GM12878 (cell line): ENCODE results near the gene LTC4S. TPM values are rescaled to one million over a fixed set of nuclear protein-coding genes. Genes with fewer than 3 reads are reported as not detected.

Experiments
- ATAC-seq: fragments of 200-7000 bp; cut with Tn5 transposase; 3 replicates; pipeline ENCODE4 v1.9.1; 2020; ENCODE audit warnings: mild to moderate bottlenecking, moderate library complexity
- BruUV-seq: library from RNA; stranded (reverse); fragments of 400-500 nt; replicated peaks from 2 replicates; lab custom pipeline; 2021; lab: Mats Ljungman, UMichigan
- CTCF ChIA-PET: fragments of 300-600 bp; sonication (Branson Sonifier 250); formaldehyde crosslinking; extraction: SDS; loops from one replicate; lab custom pipeline; 2021; ENCODE audit warnings: inconsistent platforms; lab: Yijun Ruan, JAX
- POLR2A ChIA-PET: fragments of 350-600 bp; formaldehyde crosslinking; extraction: SDS; loops from one replicate; lab custom pipeline; 2021; ENCODE audit warnings: inconsistent platforms; lab: Charles Lee
- RAD21 ChIA-PET: fragments of 300-600 bp; sonication (Branson Sonifier 250); formaldehyde crosslinking; loops from one replicate; lab custom pipeline; 2023; ENCODE audit warnings: antibody characterized with exemption; ENCODE audit not compliant: unreplicated experiment; lab: Charles Lee
- SMC1A ChIA-PET: fragments of 300-600 bp; sonication (Branson Sonifier 250); formaldehyde crosslinking; loops from one replicate; lab custom pipeline; 2023; ENCODE audit not compliant: unreplicated experiment, uncharacterized antibody; lab: Charles Lee
- DNase-seq: peaks from one replicate; pipeline ENCODE4 v3.0.0-alpha.2; 2011; ENCODE audit warnings: low read depth, low spot score
- FAIRE-seq: peaks from 3 replicates; lab custom pipeline; 2011; peaks lifted over from hg19 to GRCh38; lab: Jason Lieb, UNC
- H2AFZ ChIP-seq: 2 replicates; pipeline ENCODE4 v1.6.0; 2011; ENCODE audit warnings: low read depth, low read length, control low read depth; ENCODE audit not compliant: control insufficient read depth
- H3K27ac ChIP-seq: 2 replicates; pipeline ENCODE4 v1.5.1; 2011; ENCODE audit warnings: control low read depth; ENCODE audit not compliant: control insufficient read depth, insufficient read depth
- H3K27me3 ChIP-seq, 2 experiments: replicated peaks in 1 of 2; 2 replicates each; pipeline versions ENCODE4 v1.6.0 to v1.6.1; 2011; ENCODE audit warnings: low read length in 1 of 2; ENCODE audit not compliant: control insufficient read depth in 2 of 2, insufficient read depth in 2 of 2
- H3K36me3 ChIP-seq, 2 experiments: 2 replicates each; pipeline ENCODE4 v1.5.1; 2011; ENCODE audit warnings: low read length in 1 of 2; ENCODE audit not compliant: control insufficient read depth in 2 of 2, insufficient read depth in 2 of 2
- H3K4me1 ChIP-seq: 2 replicates; pipeline ENCODE4 v1.6.1; 2011; ENCODE audit warnings: mild to moderate bottlenecking, low read length, moderate library complexity, mixed read lengths; ENCODE audit not compliant: control insufficient read depth, insufficient read depth
- H3K4me2 ChIP-seq: 2 replicates; pipeline ENCODE4 v1.6.0; 2011; ENCODE audit warnings: control low read depth; ENCODE audit not compliant: control insufficient read depth, insufficient read depth
- H3K4me3 ChIP-seq: fragments of 200-600 bp; sonication (generic); 2 replicates; pipeline ENCODE4 v1.5.1; 2016
- H3K79me2 ChIP-seq: 2 replicates; pipeline ENCODE4 v1.6.0; 2011; ENCODE audit warnings: low read length; ENCODE audit not compliant: control insufficient read depth, insufficient read depth
- H3K9ac ChIP-seq: 2 replicates; pipeline ENCODE4 v1.8.0; 2011; ENCODE audit warnings: low read length, control low read depth, mixed read lengths; ENCODE audit not compliant: control insufficient read depth, insufficient read depth
- H3K9me3 ChIP-seq: replicated peaks from 3 replicates; pipeline ENCODE4 v1.5.1; 2011; ENCODE audit warnings: mild to moderate bottlenecking, low read length; ENCODE audit not compliant: control insufficient read depth, insufficient read depth
- H4K20me1 ChIP-seq: 2 replicates; pipeline ENCODE4 v1.6.0; 2011; ENCODE audit not compliant: control insufficient read depth, insufficient read depth
- SKIL ChIP-seq: fragments of 450-650 bp; IDR thresholded peaks from 2 replicates; pipeline ENCODE4 v1.6.1; 2017; ENCODE audit warnings: mild to moderate bottlenecking, low read depth, inconsistent platforms; ENCODE audit not compliant: poor library complexity, severe bottlenecking
- ZNF207 ChIP-seq: fragments of 450-650 bp; IDR thresholded peaks from 2 replicates; pipeline ENCODE4 v1.6.1; 2014; ENCODE audit warnings: antibody characterized with exemption, mild to moderate bottlenecking, borderline replicate concordance
- ZNF24 ChIP-seq: fragments of 450-650 bp; IDR thresholded peaks from 2 replicates; pipeline ENCODE4 v1.6.1; 2017; ENCODE audit warnings: antibody characterized with exemption, mild to moderate bottlenecking
- WGBS: methylation state at CpG from one replicate; pipeline ENCODE4 v1.1.6; 2016; ENCODE audit warnings: low lambda C conversion rate; ENCODE audit not compliant: insufficient replicate concordance, insufficient coverage; ENCODE audit errors: missing lambda C conversion rate; 5-methylcytosine and 5-hydroxymethylcytosine counted together
- in situ Hi-C: fragments of 300-500 bp; cut with MboI; formaldehyde crosslinking; loops from 9 replicates; pipeline ENCODE4 v1.14.3; 2018; ENCODE audit warnings: mixed read lengths
- intact Hi-C: fragments of 100-400 bp; cut with micrococcal nuclease; formaldehyde crosslinking; loops from one replicate; pipeline ENCODE4 v1.14.2; 2022; ENCODE audit not compliant: unreplicated experiment
- polyA plus RNA-seq, 11 experiments: library from polyadenylated mRNA; depleted of rRNA in 4 of 11; unstranded in 6 of 11; stranded (reverse) in 5 of 11; fragments of >200 nt; fragmentation: Nextera tagmentation in 4 of 11; fragmentation: Illumina TruSeq in 1 of 11; extraction: Ambion mirVana in 4 of 11; extraction: Trizol in 1 of 11; gene quantifications; 1 replicate in 1 of 11; 2 replicates in 10 of 11; pipeline versions ENCODE4 v1.2.1 to v1.2.3, GENCODE V29; 2011 to 2016; ENCODE audit warnings: inconsistent platforms in 2 of 11, missing spikeins in 2 of 11, low read depth in 1 of 11
- total RNA-seq, 4 experiments: library from RNA; depleted of rRNA in 3 of 4; stranded (reverse); fragments of >200 nt in 3 of 4; fragmentation: Illumina TruSeq in 1 of 4; extraction: Trizol in 1 of 4; gene quantifications; 2 replicates each; pipeline versions ENCODE4 v1.2.1 to v1.2.3, GENCODE V29; 2013 to 2021

The LTC4S gene
- total and polyA plus RNA-seq, 10 of the 15 experiments (the other 5 are each of a cell fraction or from before 2014, with no cell fraction given) = 0.78 to 3.6 (median 1.8) TPM; not detected in 5

- no peak overlapping the region for H3K27ac ChIP-seq
- ATAC-seq (no peak), DNase-seq (no peak), FAIRE-seq (no peak)
- peaks cover 20 to 27% of the 10 kb centered on the region in 2 experiments for H3K36me3 ChIP-seq
- no peak overlapping the region for H2AFZ ChIP-seq
- peaks cover 12% of the 10 kb centered on the region for H3K79me2 ChIP-seq
- BruUV-seq = no TSS peak
- no peak overlapping the region for H3K9ac ChIP-seq
- no peak overlapping the region for H3K4me3 ChIP-seq
- intact Hi-C loops = loop anchor here (10.0 kb wide), 1 partner anchor 208 kb away; no protein-coding TSS in a partner anchor
- POLR2A ChIA-PET = interaction anchor here (0.6 to 1.1 kb wide), 4 partner anchors 27 to 222 kb away, joined by 3 to 14 read pairs (median 6); partner anchors contain the start of gene LTC4S
- peaks cover 4% of the 10 kb centered on the region; the same call in 1 of the 2 replicates for H4K20me1 ChIP-seq
- no peak overlapping the region for H3K4me2 ChIP-seq
- SMC1A ChIA-PET = interaction anchor here (0.6 to 1.2 kb wide), 3 partner anchors 10 to 140 kb away, joined by 3 to 4 read pairs (median 3); no protein-coding TSS in a partner anchor
- 85% methylated on average over 12 of the region's 12 CpGs for WGBS
- TF ChIP-seq ZNF24 (no peak), SKIL (no peak), ZNF207 (no peak)
- CTCF ChIA-PET = interaction anchor here (1.1 to 1.3 kb wide), 2 partner anchors 25 to 140 kb away, joined by 3 read pairs; no protein-coding TSS in a partner anchor
- in situ Hi-C loops = no loop called here
- H3K27me3 ChIP-seq = no peaks in the 10 kb centered on the region
- RAD21 ChIA-PET = no interaction called here
- H3K9me3 ChIP-seq = no peaks in the 10 kb centered on the region
- peaks cover 4% of the 10 kb centered on the region for H3K4me1 ChIP-seq
Observed at GRCh38 chr5:179766726-179767455, 26.9 kb upstream of the LTC4S start.
